Dendritic cell treated with granulocyte-macrophage colony-stimulating factor and Interleukin-4, amounts not matched to agents 40 ng/mL and 50 ng/mL, for 4 days (primary cell): ENCODE data around the gene ZNF335.
"Not testable (repeated sequence)": the region's sequence is repeated elsewhere in the genome, so short reads cannot be mapped to it uniquely, and the experiment has no call there.

Experiments
- H3K27ac Mint-ChIP-seq: one replicate; pipeline ENCODE4 v1.8.0; 2022; ENCODE audit warnings: mild to moderate bottlenecking, mixed read lengths
- H3K27me3 Mint-ChIP-seq: one replicate; pipeline ENCODE4 v1.8.0; 2022; ENCODE audit warnings: mild to moderate bottlenecking, mixed read lengths
- H3K36me3 Mint-ChIP-seq: one replicate; pipeline ENCODE4 v1.8.0; 2022; ENCODE audit warnings: low read depth, mixed read lengths
- H3K4me1 Mint-ChIP-seq: one replicate; pipeline ENCODE4 v1.8.0; 2022; ENCODE audit warnings: low read depth, mixed read lengths
- H3K4me3 Mint-ChIP-seq: one replicate; pipeline ENCODE4 v1.8.0; 2022; ENCODE audit warnings: mild to moderate bottlenecking, moderate library complexity, mixed read lengths
- H3K9me3 Mint-ChIP-seq: one replicate; pipeline ENCODE4 v1.8.0; 2022; ENCODE audit warnings: mixed read lengths
- intact Hi-C: fragments of 100-400 bp; cut with micrococcal nuclease; formaldehyde crosslinking; loops from one replicate; pipeline ENCODE4 v1.15.0; 2022

The ZNF335 gene

DNA sequence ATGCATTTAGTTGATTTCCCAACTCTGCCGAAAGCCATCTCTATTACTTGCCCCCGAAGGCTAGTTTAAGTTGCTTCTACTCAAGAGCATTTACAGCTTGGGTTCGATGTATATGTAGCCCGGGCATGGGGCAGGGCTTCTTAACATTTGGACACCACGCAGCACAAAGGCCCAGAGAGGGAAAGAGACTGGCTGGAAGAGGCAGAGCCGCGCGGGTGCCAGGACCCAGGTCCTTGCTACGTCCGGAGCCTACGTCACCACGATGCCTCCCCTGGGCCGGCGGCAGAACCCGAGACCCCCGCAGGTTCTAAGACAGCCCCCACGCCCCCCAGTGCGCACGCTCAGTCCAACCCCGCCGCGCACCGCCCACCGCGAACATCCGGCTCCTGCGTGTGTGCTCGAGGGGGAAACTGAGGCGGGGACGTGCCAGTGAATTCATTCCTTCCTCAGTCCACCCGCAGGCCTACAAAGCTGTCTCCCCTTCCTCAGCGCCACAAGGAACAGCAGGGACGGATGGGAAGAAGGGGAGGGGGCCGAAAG lies 37.9 kb downstream of the ZNF335 start:
- H3K27ac Mint-ChIP-seq = peak overlapping the region; percentile 100
- peaks cover 51% of the 10 kb centered on the region for H3K36me3 Mint-ChIP-seq
- H3K4me3 Mint-ChIP-seq = peak overlapping the region; percentile 99
- H3K27me3 Mint-ChIP-seq = no peaks in the 10 kb centered on the region
- intact Hi-C loops = loop anchor here (1.0 kb wide), 1 partner anchor 44 kb away; no protein-coding TSS in a partner anchor
- no peaks in the 10 kb centered on the region for H3K9me3 Mint-ChIP-seq
- H3K4me1 Mint-ChIP-seq = peaks cover 18% of the 10 kb centered on the region

DNA sequence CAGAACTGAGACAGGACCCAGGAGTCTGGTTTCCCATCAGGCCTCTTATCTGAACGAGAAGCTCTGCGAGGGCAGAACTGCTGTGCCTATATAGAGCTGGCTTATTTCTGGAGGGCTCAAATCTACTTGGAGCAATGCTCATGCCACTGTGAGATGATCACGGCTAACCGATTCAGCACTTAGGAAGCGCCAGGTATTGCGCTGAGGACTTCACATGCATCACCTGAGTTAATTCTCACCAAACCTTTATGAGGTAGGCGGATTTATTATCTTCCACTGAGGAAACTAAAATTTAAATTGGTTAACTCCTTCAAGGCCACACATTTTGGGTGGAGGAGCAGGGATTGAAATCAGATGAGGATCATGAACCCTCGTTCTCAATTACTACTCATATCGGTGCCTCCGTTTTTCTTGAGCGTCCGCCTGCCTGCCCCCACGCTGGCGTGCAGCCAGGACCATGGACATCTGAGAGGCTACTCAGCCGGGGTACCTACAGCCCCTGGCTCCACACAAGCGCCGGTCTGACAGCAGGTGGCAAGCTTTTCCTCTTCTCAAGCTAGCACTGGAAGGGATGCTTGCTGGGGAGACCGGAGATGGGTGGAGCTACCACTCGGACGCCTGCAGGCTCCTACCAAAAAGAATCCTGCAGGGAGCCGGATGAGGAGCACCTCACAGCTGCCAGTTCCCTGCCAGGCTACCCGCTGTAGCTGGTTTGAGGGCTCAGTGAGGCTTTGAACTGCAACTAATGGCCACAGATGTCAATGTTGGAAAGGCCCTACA lies 38.5 kb downstream of the ZNF335 start:
- intact Hi-C loops = loop anchor here (1.0 kb wide), 1 partner anchor 43 kb away; no protein-coding TSS in a partner anchor
- Mint-ChIP-seq H3K4me3 (peak overlapping the region; percentile 99), H3K27me3 (no peaks in the 10 kb centered on the region), H3K9me3 (no peaks in the 10 kb centered on the region), H3K27ac (peak overlapping the region; percentile 100), H3K4me1 (peaks cover 15% of the 10 kb centered on the region), H3K36me3 (peaks cover 44% of the 10 kb centered on the region)

DNA sequence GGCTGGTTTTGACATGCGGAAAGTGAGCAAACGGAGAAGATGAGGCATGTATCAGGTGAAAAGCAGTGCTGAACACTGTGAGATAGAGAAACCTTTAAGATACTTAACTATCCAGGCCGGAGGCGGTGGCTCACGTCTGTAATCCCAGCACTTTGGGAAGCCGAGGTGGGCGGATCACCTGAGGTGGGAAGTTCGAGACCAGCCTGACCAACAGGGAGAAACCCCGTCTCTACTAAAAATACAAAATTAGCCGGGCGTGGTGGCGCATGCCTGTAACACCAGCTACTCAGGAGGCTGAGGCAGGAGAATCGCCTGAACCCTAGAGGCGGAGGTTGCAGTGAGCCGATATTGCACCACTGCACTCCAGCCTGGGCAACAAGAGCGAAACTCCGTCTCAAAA lies 40.3 kb downstream of the ZNF335 start:
- H3K9me3 Mint-ChIP-seq, H3K27ac Mint-ChIP-seq, H3K27me3 Mint-ChIP-seq, H3K4me3 Mint-ChIP-seq, intact Hi-C loops: not testable (repeated sequence)
- peaks cover 28% of the 10 kb centered on the region for H3K36me3 Mint-ChIP-seq
- peaks cover 17% of the 10 kb centered on the region for H3K4me1 Mint-ChIP-seq

DNA sequence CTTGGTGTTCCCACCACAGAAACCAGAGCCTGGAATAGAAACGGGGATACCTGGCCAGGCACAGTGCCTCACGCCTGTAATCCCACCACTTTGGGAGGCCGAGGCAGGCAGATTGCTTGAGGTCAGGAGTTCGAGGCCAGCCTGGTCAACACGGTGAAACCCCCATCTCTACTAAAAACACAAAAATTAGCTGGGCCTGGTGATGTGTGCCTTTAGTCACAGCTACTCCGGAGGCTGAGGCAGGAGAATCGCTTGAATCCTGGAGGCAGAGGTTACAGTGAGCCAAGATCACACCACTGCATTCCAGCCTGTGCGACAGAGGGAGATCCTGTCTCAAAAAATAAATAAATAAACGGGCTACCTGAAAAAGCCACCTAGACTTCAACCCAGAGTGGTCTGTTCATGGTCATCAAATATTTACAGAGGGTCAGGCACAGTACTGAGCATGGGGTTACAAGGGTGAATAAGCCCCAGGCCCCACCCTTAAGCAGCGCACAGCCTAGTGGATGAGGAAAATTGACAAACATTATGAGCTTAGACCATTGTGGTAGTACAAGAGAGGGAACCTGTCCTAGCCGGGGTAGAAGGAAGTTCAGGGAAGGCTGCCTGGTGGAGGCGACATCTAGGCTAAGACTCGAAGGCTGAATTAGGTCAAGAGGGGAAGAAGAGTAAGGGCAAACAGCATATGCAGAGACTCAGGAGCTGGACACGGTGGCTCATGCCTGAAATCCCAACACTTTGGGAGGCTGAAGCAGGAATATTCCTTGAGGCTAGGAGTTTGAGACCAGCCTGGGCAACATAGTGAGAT lies 44.7 kb downstream of the ZNF335 start:
- no peaks in the 10 kb centered on the region for H3K9me3 Mint-ChIP-seq
- H3K27ac Mint-ChIP-seq = peak overlapping the region; percentile 23
- intact Hi-C loops = no loop called here
- no peak overlapping the region for H3K4me3 Mint-ChIP-seq
- H3K36me3 Mint-ChIP-seq = peaks cover 4% of the 10 kb centered on the region
- peaks cover 10% of the 10 kb centered on the region for H3K27me3 Mint-ChIP-seq
- H3K4me1 Mint-ChIP-seq = peaks cover 32% of the 10 kb centered on the region

DNA sequence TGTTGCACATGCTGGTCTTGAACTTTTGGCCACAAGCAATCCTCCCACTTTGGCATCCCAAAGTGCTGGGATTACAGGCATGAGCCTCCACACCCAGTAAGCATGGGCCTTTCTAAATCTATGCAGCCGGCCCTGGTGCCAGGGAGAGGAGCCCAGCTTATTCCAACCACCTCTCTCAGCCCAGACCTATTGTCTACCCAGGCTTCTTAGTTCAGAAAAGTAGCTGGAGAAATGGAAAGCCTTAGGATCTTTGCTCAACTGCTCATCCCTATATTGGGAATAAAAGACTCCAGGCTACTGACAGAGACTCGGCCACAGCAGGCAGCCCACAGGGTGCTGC lies 45.3 kb downstream of the ZNF335 start:
- Mint-ChIP-seq H3K4me3 (no peak overlapping the region), H3K27me3 (peaks cover 15% of the 10 kb centered on the region), H3K9me3 (no peaks in the 10 kb centered on the region), H3K4me1 (peaks cover 35% of the 10 kb centered on the region), H3K36me3 (no peaks in the 10 kb centered on the region), H3K27ac (peak overlapping the region; percentile 23)
- intact Hi-C loops = no loop called here

DNA sequence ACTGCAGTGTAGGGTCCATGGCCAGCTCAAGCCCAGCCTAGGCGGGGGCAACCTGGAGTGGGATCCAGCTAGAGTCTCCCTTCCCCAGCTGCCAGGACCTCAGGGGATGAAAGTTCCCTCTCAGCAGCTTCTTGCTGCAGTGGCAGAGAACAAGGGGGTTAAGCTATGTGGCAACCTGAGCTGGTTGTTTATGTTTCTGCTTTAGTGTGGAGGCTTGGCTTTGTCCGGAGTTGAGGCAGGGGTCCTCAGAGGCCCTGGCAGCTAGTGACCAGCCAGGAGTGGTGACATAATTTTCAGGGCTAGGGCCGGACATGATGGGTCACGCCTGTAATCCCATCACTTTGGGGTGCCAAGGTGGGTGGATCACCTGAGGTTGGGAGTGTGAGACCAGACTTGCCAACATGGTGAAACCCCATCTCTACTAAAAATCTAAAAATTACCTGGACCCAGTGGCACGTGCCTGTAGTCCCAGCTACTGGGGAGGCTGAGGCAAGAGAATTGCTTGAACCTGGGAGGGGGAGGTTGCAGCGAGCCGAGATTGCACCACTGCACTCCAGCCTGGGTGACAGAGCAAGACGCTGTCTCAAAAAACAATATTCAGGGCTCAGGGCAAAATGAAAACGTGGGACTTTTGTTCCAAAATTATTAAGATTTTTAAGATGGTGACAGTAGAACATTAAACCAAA lies 46.0 kb downstream of the ZNF335 start:
- Mint-ChIP-seq H3K4me1 (peaks cover 42% of the 10 kb centered on the region), H3K4me3 (no peak overlapping the region), H3K36me3 (no peaks in the 10 kb centered on the region), H3K27me3 (peaks cover 18% of the 10 kb centered on the region), H3K9me3 (no peaks in the 10 kb centered on the region), H3K27ac (peak overlapping the region; percentile 90)
- intact Hi-C loops = no loop called here

DNA sequence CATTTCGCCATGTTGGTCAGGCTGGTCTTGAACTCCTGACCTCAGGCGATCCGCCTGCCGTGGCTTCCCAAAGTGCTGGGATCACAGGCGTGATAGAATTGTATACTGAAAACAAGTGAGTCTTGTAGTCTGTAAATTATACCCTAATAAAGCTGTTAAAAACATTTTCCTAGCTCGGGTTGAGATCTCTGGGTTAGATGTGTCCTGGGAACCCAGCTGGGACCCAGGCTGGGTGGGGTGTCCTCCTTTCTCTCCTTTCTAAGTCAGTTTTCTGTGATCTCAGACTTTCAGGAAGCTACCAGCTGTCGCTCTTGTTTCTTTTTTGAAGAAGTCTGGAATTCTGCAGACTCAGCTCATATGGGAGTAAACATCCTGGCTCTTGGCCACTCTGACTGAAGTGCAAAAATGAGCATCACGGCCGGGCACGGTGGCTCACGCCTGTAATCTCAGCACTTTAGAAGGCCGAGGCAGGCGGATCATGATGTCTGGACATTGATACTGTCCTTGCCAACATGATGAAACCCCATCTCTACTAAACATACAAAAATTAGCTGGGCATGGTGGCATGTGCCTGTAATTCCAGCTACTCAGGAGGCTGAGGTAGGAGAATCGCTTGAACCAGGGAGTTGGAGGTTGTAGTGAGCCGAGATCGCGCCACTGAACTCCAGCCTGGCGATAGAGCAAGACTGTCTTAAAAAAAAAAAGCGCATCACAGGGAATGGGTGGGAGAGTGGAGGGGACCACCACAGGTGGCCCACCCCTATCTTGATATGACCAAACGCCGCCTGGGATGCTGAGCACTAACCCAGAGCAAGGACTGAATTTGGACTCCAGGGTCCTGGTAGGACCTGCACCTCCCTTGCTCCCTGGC lies 47.4 kb downstream of the ZNF335 start:
- Mint-ChIP-seq H3K27me3 (peaks cover 18% of the 10 kb centered on the region), H3K36me3 (no peaks in the 10 kb centered on the region), H3K4me3 (peak overlapping the region; percentile 53), H3K4me1 (peaks cover 55% of the 10 kb centered on the region), H3K27ac (peak overlapping the region; percentile 90), H3K9me3 (no peaks in the 10 kb centered on the region)
- intact Hi-C loops = no loop called here

DNA sequence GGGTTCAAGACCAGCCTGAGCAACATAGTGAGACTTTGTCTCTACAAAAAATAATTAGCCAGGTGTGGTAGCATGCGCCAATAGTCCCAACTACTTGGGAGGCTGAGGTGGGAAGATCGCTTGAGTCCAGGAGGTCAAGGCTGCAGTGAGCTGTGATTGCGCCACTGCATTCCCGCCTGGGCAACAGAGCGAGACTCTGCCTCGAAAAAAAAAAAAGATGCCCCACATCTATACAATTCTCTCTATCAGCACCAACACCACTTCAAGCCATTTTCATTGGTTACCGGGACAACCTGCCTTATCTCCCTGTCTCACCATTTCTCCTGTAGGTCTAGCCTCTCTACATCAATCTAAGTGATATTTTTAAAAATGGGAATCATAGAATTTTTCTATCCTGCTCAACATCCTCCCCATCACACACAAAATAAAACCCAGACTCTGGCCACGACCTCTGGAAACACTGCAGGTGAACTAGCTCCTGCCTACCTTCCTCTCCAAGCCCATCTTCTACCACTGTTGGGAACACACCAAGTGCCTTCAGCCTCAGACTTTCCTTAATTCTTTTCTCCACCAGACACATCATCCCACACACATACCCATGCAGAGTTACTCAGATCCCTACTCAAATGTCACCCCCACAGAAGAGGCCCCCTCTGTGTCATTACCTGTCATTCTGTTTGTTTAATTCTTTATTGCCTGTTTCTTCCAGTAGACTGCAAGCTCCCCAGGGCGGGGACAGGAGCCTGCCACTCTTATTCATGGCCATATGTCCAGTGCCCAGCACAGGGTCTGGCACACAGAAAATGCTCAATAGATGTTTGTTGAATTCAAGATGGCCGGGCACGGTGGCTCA lies 50.4 kb downstream of the ZNF335 start:
- no peak overlapping the region for H3K4me3 Mint-ChIP-seq
- intact Hi-C loops = no loop called here
- peaks cover 59% of the 10 kb centered on the region for H3K4me1 Mint-ChIP-seq
- peak overlapping the region; percentile 59 for H3K27ac Mint-ChIP-seq
- no peaks in the 10 kb centered on the region for H3K36me3 Mint-ChIP-seq
- H3K27me3 Mint-ChIP-seq = peaks cover 18% of the 10 kb centered on the region
- H3K9me3 Mint-ChIP-seq = no peaks in the 10 kb centered on the region

DNA sequence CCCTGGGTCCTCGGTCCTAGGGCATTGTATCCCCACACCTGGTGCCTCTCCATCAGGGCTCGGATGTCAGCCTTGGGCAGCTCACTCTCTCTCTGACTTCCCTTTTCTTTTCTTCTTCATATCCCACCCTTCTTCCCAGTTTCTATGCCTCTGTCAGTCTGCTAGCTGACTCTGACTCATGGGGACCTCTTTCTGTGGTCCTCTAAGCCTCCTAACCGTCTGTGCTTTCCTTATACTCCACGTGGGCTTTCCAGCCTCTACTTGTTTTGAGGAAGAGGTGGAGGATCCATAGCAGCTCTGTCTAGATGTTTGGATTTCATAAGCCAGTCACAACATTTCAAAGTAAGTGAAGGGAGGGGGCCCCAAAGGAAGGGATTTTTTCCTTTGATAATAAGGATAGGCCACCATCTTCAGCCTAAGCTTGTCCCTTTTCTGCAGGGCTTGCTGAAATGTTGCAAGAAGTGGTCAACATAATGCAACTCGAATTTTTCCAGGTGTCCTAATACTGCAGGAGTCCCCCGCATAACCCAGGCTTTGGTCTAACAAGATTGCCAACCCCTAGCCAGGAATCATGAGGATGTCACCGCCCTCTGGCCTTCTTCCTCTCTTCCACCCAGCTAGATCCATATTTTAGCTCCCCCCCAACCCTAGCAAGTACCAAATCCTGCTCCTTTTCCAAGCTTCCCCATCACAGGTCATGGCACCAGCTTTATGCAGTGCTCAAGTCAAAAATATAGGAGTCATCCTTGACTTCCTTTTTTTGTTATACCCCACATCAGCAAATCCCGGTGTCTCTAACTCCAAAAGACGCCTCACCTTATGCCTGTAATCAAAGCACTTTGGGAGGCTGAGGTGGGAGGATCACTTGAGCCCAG lies 51.3 kb downstream of the ZNF335 start:
- Mint-ChIP-seq H3K4me3 (no peak overlapping the region), H3K27ac (peak overlapping the region; percentile 59), H3K27me3 (peaks cover 15% of the 10 kb centered on the region), H3K4me1 (peaks cover 56% of the 10 kb centered on the region), H3K9me3 (no peaks in the 10 kb centered on the region), H3K36me3 (no peaks in the 10 kb centered on the region)
- intact Hi-C loops = no loop called here

DNA sequence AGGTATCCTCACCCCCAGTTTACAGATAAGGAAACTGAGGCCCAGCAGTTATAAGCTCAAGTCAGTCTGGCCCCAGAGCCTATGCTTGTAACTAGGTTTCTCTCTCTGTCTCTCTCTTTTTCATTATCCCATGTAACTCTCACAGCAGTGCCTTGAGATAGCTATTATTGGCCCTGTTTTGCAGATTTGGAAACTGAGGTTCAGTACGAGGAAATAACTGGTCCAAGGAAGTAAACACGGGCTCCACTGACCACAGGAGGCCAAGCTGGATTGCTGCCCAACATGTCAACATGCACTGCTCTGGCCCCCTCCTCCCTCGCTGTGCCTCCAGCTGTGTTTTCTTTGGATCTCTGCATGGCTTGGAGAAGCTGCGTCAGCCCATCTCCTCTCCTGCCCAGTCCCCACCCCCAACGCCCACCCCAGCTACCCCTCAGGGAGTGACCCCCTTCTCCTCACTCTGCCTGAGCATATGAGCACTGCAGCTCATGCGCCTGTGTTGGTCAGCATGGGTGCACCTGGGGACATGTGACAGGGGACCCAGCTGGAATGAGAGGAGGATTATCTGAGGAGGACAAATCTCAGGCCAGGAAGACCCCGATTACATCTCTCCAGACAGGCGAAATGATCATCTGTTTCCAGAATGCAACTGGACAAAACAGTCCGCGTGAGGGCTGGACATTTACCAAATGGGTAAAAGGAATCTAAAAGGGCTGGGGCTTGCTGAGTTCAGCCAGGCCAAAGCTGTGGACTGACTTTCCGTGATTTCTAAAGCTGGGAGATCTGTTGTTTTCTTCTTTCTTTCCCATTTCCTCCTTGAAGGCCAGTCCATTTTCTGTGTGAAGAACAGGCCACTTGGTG lies 52.2 kb downstream of the ZNF335 start:
- no peak overlapping the region for H3K4me3 Mint-ChIP-seq
- H3K36me3 Mint-ChIP-seq = no peaks in the 10 kb centered on the region
- H3K9me3 Mint-ChIP-seq = no peaks in the 10 kb centered on the region
- H3K4me1 Mint-ChIP-seq = peaks cover 54% of the 10 kb centered on the region
- H3K27ac Mint-ChIP-seq = peak overlapping the region; percentile 80
- H3K27me3 Mint-ChIP-seq = peaks cover 12% of the 10 kb centered on the region
- intact Hi-C loops = no loop called here

DNA sequence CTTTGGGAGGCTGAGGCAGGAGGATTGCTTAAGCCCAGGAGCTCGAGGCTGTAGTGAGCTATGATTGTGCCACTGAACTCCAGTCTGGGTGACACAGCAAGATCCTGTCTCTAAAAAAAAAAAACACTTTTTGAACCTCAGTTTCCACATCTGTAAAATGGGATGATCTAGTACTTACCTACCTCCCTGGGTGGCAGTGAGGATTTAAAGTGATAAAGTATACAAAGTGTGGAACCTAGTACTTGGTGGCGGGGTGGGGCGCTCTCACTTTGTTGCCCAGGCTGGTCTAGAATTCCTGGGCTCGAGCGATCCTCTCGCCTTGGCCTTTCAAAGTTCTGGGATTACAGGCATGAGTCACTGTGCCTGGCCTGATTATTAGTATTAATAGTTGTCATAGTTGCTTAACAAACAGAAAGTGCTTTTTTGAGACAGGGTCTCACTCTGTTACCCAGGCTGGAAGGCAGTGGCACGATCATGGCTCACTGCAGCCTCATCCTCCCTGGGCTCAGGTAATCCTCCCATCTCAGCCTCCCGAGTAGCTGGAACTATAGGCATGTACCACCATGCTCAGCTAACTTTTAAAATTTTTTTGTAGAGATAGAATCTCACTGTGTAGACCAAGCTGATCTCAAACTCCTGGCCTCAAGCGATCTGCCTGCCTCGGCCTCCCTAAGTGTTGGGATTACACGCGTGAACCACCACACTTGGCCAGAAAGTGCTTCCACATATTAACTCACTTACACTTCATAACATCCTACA lies 53.0 kb downstream of the ZNF335 start:
- no peak overlapping the region for H3K4me3 Mint-ChIP-seq
- no peaks in the 10 kb centered on the region for H3K9me3 Mint-ChIP-seq
- peaks cover 55% of the 10 kb centered on the region for H3K4me1 Mint-ChIP-seq
- H3K27ac Mint-ChIP-seq = peak overlapping the region; percentile 80
- H3K36me3 Mint-ChIP-seq = no peaks in the 10 kb centered on the region
- intact Hi-C loops = no loop called here
- H3K27me3 Mint-ChIP-seq = peaks cover 12% of the 10 kb centered on the region
